Esophagus squamous epithelium (tissue), 5 donors: ENCODE results near the gene DCTD. TPM values are rescaled to one million over a fixed set of nuclear protein-coding genes. Genes with fewer than 3 reads are reported as not detected.

Experiments
- DNase-seq: peaks from one replicate; lab custom pipeline; 2025; lab: John Stamatoyannopoulos, UW
- H3K27ac ChIP-seq, 4 donors: fragments of 200-600 bp; sonication (generic); one replicate each; pipeline ENCODE4 v1.5.1; 2016 to 2019; ENCODE audit warnings: mild to moderate bottlenecking in 1 of 4
- H3K27me3 ChIP-seq, 4 donors: fragments of 200-600 bp; sonication (generic); 1 replicate in 3 of 4; 2 replicates in 1 of 4; pipeline versions ENCODE4 v1.5.1 to v1.6.0; 2017 to 2021; ENCODE audit warnings: antibody characterized with exemption in 1 of 4
- H3K36me3 ChIP-seq, 3 donors: fragments of 200-600 bp; sonication (generic); one replicate each; pipeline ENCODE4 v1.5.1; 2016 to 2019
- H3K4me1 ChIP-seq, 3 donors: fragments of 200-600 bp; sonication (generic); one replicate each; pipeline ENCODE4 v1.5.1; 2017 to 2019
- H3K4me3 ChIP-seq, 4 donors: fragments of 200-600 bp; sonication (generic); 1 replicate in 3 of 4; 2 replicates in 1 of 4; pipeline ENCODE4 v1.5.1; 2016 to 2019; ENCODE audit warnings: mild to moderate bottlenecking in 2 of 4, moderate library complexity in 1 of 4
- H3K9me3 ChIP-seq, 3 donors: fragments of 200-600 bp; sonication (generic); one replicate each; pipeline ENCODE4 v1.5.1; 2016 to 2019
- POLR2A ChIP-seq, 4 donors: fragments of 450-650 bp; IDR thresholded peaks; one replicate each; pipeline ENCODE4 v1.6.1; 2017; ENCODE audit warnings: antibody characterized with exemption in 4 of 4, mild to moderate bottlenecking in 4 of 4, moderate library complexity in 3 of 4
- WGBS, 2 donors: methylation state at CpG; one replicate each; pipeline ENCODE4 v1.1.5; 2018; 5-methylcytosine and 5-hydroxymethylcytosine counted together
- intact Hi-C: fragments of 100-400 bp; cut with DNase I; formaldehyde crosslinking; loops from one replicate; pipeline ENCODE4 v1.15.0; 2022
- total RNA-seq, 4 donors: library from RNA; depleted of rRNA; stranded (reverse); fragments of >200 nt; gene quantifications; one replicate each; pipeline ENCODE4 v1.1.0, GENCODE V29; 2016
- TF ChIP-seq, protein P1 (sequence below), 6 experiments: fragments of 450-650 bp in 4 of 6; fragments of 200-600 bp in 2 of 6; sonication (generic) in 2 of 6; IDR thresholded peaks; one replicate each; pipeline ENCODE4 v1.5.1; 2016 to 2019; ENCODE audit warnings: antibody characterized with exemption in 6 of 6, mild to moderate bottlenecking in 4 of 6, moderate library complexity in 4 of 6
- donor health status: DM: yes; HTN: yes; CAD: no.

Gene DCTD
- total RNA-seq, 4 donors from 2014 or later, result 43.6 to 72.9 (median 57.2) TPM

DNA sequence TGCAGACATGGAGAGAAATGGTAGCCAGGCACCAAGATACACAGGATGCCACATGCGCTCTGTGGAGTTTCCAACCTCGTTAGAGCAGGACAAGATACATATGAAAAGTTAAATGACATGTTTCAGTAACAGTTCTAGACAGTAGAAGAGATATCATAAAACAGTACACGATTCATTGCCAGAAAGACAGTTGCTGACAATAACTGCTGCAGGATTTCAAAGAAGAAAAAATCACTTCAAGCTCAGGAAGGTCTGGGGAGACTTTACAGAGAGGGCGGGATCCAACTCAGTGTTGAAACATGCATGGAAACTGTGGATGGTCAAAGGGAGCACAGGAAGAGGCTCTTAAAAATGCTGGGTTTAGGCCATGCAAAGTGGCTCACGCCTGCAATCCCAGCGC lies 31.0 kb downstream of the DCTD start:
- Histone ChIP-seq H3K27ac (no peak overlapping the region), H3K27me3 (no peaks in the 10 kb centered on the region), H3K4me3 (no peak overlapping the region), H3K4me1 (no peaks in the 10 kb centered on the region), H3K9me3 (peaks cover 0 to 12% (median 4%) of the 10 kb centered on the region in 3 donors), H3K36me3 (peaks cover 9 to 88% (median 11%) of the 10 kb centered on the region in 3 donors)
- DNase-seq, result no peak
- TF ChIP-seq, protein P1, sequence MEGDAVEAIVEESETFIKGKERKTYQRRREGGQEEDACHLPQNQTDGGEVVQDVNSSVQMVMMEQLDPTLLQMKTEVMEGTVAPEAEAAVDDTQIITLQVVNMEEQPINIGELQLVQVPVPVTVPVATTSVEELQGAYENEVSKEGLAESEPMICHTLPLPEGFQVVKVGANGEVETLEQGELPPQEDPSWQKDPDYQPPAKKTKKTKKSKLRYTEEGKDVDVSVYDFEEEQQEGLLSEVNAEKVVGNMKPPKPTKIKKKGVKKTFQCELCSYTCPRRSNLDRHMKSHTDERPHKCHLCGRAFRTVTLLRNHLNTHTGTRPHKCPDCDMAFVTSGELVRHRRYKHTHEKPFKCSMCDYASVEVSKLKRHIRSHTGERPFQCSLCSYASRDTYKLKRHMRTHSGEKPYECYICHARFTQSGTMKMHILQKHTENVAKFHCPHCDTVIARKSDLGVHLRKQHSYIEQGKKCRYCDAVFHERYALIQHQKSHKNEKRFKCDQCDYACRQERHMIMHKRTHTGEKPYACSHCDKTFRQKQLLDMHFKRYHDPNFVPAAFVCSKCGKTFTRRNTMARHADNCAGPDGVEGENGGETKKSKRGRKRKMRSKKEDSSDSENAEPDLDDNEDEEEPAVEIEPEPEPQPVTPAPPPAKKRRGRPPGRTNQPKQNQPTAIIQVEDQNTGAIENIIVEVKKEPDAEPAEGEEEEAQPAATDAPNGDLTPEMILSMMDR (IDR thresholded peaks at IDR 0.05), result no peak
- no peak for TF ChIP-seq POLR2A (IDR thresholded peaks at IDR 0.05)
- intact Hi-C loops, result no loop called here
- WGBS, 2 donors, result 82 to 87% methylated on average over 6 of the region's 6 CpGs

GRCh38 chr4:182885738-182886077 lies 31.5 kb downstream of the DCTD start:
- intact Hi-C loops, result no loop called here
- no peak for DNase-seq
- Histone ChIP-seq H3K4me1 (peaks cover 0 to 2% (median 0%) of the 10 kb centered on the region in 3 donors), H3K9me3 (peaks cover 0 to 12% (median 4%) of the 10 kb centered on the region in 3 donors), H3K27ac (no peak overlapping the region), H3K36me3 (peaks cover 5 to 83% (median 11%) of the 10 kb centered on the region in 3 donors), H3K4me3 (no peak overlapping the region), H3K27me3 (no peaks in the 10 kb centered on the region)
- 66 to 78% methylated on average over 3 of the region's 3 CpGs for WGBS, 2 donors
- TF ChIP-seq POLR2A (IDR thresholded peaks at IDR 0.05), result no peak

- Histone ChIP-seq H3K27ac (no peak overlapping the region), H3K9me3 (peaks cover 0 to 12% (median 4%) of the 10 kb centered on the region in 3 donors), H3K4me3 (no peak overlapping the region), H3K4me1 (peaks cover 0 to 5% (median 0%) of the 10 kb centered on the region in 3 donors), H3K36me3 (peaks cover 0 to 77% (median 11%) of the 10 kb centered on the region in 3 donors), H3K27me3 (no peaks in the 10 kb centered on the region)
- DNase-seq, result no peak
- 92 to 98% methylated on average over 3 of the region's 3 CpGs for WGBS, 2 donors
- intact Hi-C loops, result no loop called here
- TF ChIP-seq, protein P1 (IDR thresholded peaks at IDR 0.05), result no peak
- TF ChIP-seq POLR2A (IDR thresholded peaks at IDR 0.05), result no peak
Observed at GRCh38 chr4:182885022-182885737, 32.0 kb downstream of the DCTD start.

- WGBS, 2 donors, result 88 to 93% methylated on average over 3 of the region's 3 CpGs
- intact Hi-C loops, result no loop called here
- DNase-seq, result no peak
- Histone ChIP-seq H3K27ac (no peak overlapping the region), H3K9me3 (peaks cover 0 to 12% (median 4%) of the 10 kb centered on the region in 3 donors), H3K36me3 (peaks cover 0 to 66% (median 11%) of the 10 kb centered on the region in 3 donors), H3K27me3 (no peaks in the 10 kb centered on the region), H3K4me1 (peaks cover 0 to 5% (median 0%) of the 10 kb centered on the region in 3 donors), H3K4me3 (no peak overlapping the region)
- TF ChIP-seq, protein P1 (IDR thresholded peaks at IDR 0.05), result no peak
- no peak for TF ChIP-seq POLR2A (IDR thresholded peaks at IDR 0.05)
Observed at GRCh38 chr4:182884040-182884439, 33.1 kb downstream of the DCTD start.

DNA sequence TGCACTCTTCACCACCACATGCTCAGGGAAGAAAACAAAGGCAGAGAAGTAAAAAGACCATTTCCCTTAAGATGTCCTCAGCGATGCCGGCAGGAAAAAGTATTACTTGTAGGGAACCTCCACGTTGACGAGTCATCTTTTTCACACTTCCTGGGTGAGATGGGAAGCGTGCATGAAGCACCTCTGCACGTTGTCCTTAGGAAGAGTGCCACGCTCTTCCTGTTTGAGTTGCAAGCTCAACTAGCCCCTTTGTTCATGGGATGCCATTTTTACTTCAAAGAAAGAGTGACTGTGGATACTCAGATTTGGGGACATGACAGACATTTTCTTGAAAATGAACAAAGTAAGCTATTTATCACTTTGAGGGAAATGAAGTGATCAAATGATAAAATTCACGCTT lies 33.8 kb downstream of the DCTD start:
- H3K27me3 ChIP-seq, result no peaks in the 10 kb centered on the region
- no peak overlapping the region for H3K4me3 ChIP-seq
- no peak for DNase-seq
- no peak overlapping the region for H3K27ac ChIP-seq
- peaks cover 0 to 12% (median 4%) of the 10 kb centered on the region in 3 donors for H3K9me3 ChIP-seq
- WGBS, 2 donors, result 95 to 96% methylated on average over 8 of the region's 8 CpGs
- TF ChIP-seq, protein P1 (IDR thresholded peaks at IDR 0.05), result no peak
- TF ChIP-seq POLR2A (IDR thresholded peaks at IDR 0.05), result no peak
- intact Hi-C loops, result no loop called here
- peaks cover 0 to 5% (median 0%) of the 10 kb centered on the region in 3 donors for H3K4me1 ChIP-seq
- H3K36me3 ChIP-seq, result peaks cover 0 to 59% (median 11%) of the 10 kb centered on the region in 3 donors
